GM19351 (cell line): ENCODE measurements around the gene GAS2L2.
"Not testable (repeated sequence)": the region's sequence is repeated elsewhere in the genome, so short reads cannot be mapped to it uniquely, and the experiment has no call there.

Source experiments
- ATAC-seq: cut with Tn5 transposase; IDR thresholded peaks from one replicate; pipeline ENCODE4 v1.9.1; 2021; ENCODE audit warnings: mild to moderate bottlenecking, moderate library complexity; ENCODE audit not compliant: unreplicated experiment

The GAS2L2 gene

GRCh38 chr17:35773679-35774425, 20.8 kb upstream of the GAS2L2 start:
- no peak for ATAC-seq

GRCh38 chr17:35773129-35773528, 20.1 kb upstream of the GAS2L2 start:
- ATAC-seq = no peak

- no peak for ATAC-seq
Observed at GRCh38 chr17:35769895-35770486, 17.0 kb upstream of the GAS2L2 start.

- no peak for ATAC-seq
Observed at GRCh38 chr17:35768797-35769196, 15.8 kb upstream of the GAS2L2 start.

- ATAC-seq = no peak
Observed at GRCh38 chr17:35766903-35767510, 14.0 kb upstream of the GAS2L2 start.

- no peak for ATAC-seq
Observed at GRCh38 chr17:35766489-35766877, 13.4 kb upstream of the GAS2L2 start.

GRCh38 chr17:35765756-35766488, 12.9 kb upstream of the GAS2L2 start:
- ATAC-seq = no peak

DNA sequence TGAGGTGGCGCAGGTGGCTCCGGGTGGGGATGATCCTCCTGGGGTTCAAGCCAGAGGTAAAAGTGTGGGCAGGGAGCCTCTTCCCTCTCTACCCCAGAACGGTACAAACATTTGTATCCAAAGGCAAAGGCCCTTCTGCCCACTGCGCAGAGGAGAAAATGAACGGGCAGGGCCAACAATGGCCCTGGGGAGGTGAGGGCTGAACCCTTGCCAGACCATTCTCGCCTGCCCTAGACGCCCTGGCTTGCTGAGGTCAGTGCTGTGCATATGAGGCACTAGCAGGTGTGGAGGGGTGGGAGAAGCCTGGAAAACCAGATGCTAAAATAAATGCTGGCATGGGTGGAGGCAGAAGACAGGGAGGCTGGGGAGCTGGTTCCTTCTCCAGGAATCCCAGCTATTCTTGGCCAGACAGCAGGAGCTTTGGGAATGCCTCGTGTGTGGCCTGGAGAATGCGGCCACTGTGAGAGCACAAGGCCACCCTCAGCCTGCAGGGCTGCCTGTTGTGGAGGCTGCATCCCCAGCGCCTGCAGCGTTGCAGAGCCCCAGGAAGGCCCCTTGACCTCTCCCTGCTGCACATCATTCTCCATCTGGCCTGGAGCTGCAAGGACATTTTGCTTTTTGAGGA, 12.2 kb upstream of the GAS2L2 start:
- no peak for ATAC-seq

DNA sequence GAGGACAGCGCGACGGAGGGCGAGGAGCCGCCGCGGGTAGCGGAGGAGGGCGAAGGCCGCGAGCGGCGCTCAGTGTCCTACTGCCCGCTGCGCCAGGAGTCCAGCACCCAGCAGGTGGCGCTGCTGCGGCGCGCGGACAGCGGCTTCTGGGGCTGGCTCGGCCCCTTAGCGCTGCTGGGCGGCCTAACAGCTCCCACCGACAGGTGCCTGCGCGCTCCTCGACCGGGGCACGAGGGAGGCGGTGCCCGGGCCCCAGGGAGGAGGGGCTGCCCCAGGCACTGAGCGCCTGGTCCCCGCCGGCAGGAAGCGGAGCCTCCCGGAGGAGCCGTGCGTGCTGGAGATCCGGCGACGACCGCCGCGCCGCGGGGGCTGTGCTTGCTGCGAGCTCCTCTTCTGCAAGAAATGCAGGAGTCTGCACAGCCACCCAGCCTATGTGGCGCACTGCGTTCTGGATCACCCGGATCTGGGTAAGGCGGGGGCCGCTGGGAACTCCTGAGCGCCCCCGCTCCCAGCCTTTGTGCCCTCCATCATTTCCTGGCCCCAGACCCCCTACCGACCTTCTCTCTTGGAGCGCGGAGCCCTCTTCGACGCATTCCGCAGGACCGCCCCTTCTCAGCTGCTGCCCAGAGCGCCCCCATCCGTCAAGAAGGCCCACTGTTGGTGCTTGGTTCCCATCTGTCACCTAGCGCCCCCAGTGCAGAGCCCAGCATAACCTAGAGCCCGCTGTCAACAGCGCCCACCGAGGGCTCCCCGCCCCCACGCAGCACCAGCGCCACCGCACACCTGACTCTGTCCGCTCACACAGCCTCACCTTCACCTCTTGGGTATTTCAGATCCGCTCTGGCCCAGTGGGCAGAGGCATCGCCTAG, 11.3 kb upstream of the GAS2L2 start:
- peak; percentile 84 for ATAC-seq

DNA sequence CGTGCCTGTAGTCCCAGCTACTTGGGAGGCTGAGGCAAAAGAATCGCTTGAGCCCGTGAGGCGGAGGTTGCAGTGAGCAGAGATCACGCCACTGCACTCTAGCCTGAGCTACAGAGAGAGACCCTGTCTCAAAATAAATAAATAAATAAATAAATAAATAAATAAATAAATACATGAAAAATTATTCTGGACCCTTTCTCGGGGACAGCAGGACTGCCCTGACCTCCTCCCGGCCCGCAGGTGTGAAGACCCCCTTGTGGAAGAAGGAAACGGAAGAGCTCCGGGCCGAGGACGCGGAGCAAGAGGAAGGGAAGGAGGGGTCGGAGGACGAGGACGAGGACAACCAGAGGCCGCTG, 10.7 kb upstream of the GAS2L2 start:
- ATAC-seq = no peak

DNA sequence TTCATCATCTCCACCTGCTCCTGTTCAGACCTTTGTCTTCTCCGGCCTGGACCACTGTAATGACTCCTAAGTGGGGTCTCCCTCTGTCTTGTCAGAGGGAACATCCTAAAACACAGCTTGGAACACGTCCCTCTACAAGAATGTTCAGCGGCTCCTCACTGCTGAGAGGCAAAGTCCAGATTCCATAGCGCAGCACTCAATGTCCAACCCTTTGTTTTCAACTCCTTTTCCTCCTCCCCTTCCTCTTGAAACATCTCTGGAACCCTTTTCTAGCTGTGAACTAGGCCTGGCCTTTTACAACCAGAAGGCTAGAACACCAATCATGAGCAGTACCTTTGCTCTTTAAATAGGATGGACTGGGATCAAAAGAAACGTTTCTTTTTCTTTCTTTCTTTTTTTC, 8.6 kb upstream of the GAS2L2 start:
- ATAC-seq = no peak

GRCh38 chr17:35760587-35760986, 7.5 kb upstream of the GAS2L2 start, which contains the start of gene C17orf50:
Gene C17orf50 (plus strand): TSS chr17:35760887. CDS start chr17:35760942, 55 bp downstream.
- no peak for ATAC-seq

- ATAC-seq = no peak
Observed at GRCh38 chr17:35757243-35757642, 4.2 kb upstream of the GAS2L2 start.

DNA sequence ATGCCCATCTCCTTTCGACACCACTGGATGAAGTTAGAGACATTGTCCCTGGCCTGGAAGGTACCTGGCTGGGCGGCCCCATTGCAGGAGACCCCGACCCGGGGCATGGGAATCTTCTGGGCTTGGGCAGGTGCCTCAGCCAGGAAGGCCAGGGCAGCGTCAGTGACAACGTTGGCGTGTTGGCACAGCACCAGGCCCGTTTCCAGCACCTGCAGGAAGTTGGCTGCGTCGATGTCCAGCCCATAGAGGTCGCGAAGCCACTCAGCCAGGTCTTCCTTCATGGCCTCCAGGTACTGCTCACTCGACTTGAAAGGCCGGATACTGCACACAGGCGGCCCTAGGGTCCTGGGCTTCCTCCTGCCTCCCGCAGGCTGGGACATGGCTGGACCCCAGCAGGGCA, 568 bp downstream of the GAS2L2 start:
- no peak for ATAC-seq

DNA sequence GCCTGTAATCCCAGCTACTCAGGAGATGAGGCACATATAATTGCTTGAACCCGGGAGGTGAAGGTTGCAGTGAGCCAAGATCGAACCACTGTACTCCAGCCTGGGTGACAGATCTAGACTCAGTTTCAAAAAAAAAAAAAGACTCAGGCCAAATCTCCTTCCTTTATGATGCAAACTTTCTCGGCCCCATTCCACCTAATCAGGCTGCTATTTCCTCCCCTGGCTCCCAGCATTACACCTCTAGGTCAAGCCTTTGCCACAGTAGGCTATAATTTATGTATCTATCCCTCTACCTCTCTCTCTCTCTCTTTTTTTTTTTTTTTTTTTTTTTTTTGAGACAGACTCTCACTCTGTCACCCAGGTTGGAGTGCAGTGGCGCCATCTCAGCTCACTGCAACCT, 1.5 kb downstream of the GAS2L2 start:
- ATAC-seq = not testable (repeated sequence)

GRCh38 chr17:35750526-35751395, 2.3 kb downstream of the GAS2L2 start:
- ATAC-seq = no peak

GRCh38 chr17:35749560-35750412, 3.3 kb downstream of the GAS2L2 start:
- ATAC-seq = no peak

GRCh38 chr17:35748979-35749378, 4.1 kb downstream of the GAS2L2 start:
- ATAC-seq = no peak
